ENCODE results near the gene PAWR. TPM values are rescaled to one million over a fixed set of nuclear protein-coding genes. Genes with fewer than 3 reads are reported as not detected.

PAWR gene
- total and polyA plus RNA-seq, 2 donors (not counting 3 experiments of a cell fraction or from before 2014, with no cell fraction given), result 18.3 to 154 TPM

DNA sequence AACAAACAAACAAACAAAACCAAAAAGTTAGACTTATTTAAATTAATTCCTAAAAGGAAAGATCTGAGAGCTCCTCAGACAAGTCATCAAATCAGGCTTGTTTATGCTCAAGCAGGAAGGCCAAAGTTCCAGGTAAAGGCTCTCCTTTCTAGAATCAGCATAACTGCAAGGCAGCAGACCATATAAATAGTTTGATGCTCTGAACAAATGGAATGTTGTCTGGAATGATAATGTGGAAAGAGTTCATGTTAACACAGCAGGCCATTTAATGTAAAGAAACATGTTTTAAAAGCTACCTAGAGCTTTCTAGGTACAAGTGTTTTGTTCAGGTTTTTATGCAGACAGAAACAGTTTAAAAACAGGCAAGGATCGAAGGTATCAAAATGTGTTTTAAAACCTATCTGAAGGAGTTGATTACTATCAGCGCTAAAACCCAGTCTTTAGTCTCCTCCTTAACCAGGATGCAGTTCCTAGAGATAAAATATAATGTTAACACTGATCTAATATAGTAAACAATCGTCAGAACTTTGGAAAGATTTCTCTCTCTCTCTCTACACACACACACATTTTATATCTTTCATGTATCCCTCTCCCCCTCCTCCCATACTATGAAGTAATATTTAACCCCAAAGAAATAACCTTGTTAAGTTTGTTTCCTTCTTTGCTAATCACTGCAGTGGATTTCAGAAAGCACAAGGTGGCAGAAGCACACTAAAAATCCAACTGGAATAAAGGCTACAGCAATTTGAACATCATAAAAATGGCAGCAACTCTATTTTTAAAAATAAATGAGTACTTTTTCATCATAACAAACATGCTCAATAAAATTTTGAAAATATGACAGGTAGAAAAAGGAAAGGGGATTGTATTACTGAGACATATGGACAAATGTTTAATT is 135.5 kb downstream of the PAWR start:
- peak; percentile 37 for FAIRE-seq
- Histone ChIP-seq H4K20me1 (replicated peaks; ENCODE audit: control insufficient read depth, extremely low read depth, insufficient read depth, low read length) (no peaks in the 10 kb centered on the region), H3K79me2 (ENCODE audit: control insufficient read depth, insufficient read depth, low read length) (no peaks in the 10 kb centered on the region), H3K36me3 (ENCODE audit: control insufficient read depth in 2 of 2, extremely low read depth in 1 of 2, insufficient read depth in 2 of 2, low read length in 2 of 2) (peaks cover 3% of the 10 kb centered on the region in 2 experiments), H3K9me1 (replicated peaks; ENCODE audit: control insufficient read depth, extremely low read depth, insufficient read depth, low read length) (no peaks in the 10 kb centered on the region), H2AFZ (ENCODE audit: low read depth, low read length) (no peak overlapping the region), H3K27me3 (ENCODE audit: control insufficient read depth in 2 of 2, insufficient read depth in 2 of 2, low read length in 2 of 2) (no peaks in the 10 kb centered on the region), H3K4me2 (ENCODE audit: insufficient read depth, low read length) (no peak overlapping the region), H3K27ac (ENCODE audit: insufficient read depth, low read depth, low read length) (no peak overlapping the region), H3K4me3 (replicated peaks in 1 of 3; ENCODE audit: insufficient read depth in 1 of 3, low read depth in 1 of 3, low read length in 3 of 3) (no peak overlapping the region), H3K9ac (replicated peaks; ENCODE audit: extremely low read depth, insufficient read depth, low read length) (peak overlapping the region; percentile 3), H3K9me3 (replicated peaks; ENCODE audit: control insufficient read depth, insufficient read depth, low read length) (no peaks in the 10 kb centered on the region), H3K4me1 (ENCODE audit: control insufficient read depth, extremely low read depth, insufficient read depth, low read length) (peaks cover 56% of the 10 kb centered on the region)
- TF ChIP-seq, protein P1, sequence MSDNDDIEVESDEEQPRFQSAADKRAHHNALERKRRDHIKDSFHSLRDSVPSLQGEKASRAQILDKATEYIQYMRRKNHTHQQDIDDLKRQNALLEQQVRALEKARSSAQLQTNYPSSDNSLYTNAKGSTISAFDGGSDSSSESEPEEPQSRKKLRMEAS (IDR thresholded peaks at IDR 0.05; ENCODE audit: insufficient read depth, insufficient read length), result no peak
- TF ChIP-seq, protein P2, sequence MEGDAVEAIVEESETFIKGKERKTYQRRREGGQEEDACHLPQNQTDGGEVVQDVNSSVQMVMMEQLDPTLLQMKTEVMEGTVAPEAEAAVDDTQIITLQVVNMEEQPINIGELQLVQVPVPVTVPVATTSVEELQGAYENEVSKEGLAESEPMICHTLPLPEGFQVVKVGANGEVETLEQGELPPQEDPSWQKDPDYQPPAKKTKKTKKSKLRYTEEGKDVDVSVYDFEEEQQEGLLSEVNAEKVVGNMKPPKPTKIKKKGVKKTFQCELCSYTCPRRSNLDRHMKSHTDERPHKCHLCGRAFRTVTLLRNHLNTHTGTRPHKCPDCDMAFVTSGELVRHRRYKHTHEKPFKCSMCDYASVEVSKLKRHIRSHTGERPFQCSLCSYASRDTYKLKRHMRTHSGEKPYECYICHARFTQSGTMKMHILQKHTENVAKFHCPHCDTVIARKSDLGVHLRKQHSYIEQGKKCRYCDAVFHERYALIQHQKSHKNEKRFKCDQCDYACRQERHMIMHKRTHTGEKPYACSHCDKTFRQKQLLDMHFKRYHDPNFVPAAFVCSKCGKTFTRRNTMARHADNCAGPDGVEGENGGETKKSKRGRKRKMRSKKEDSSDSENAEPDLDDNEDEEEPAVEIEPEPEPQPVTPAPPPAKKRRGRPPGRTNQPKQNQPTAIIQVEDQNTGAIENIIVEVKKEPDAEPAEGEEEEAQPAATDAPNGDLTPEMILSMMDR (IDR thresholded peaks at IDR 0.05; ENCODE audit: extremely low read depth in 1 of 2, insufficient read depth in 1 of 2, low read depth in 1 of 2, low read length in 2 of 2), result peak; percentile 43 to 48
- TF ChIP-seq MYC (IDR thresholded peaks at IDR 0.05; ENCODE audit: low read depth, low read length), result no peak
- peak; percentile 79 for DNase-seq (ENCODE audit: low read depth, low spot score)
- intact Hi-C loops (cut with micrococcal nuclease) (loop anchor here (1.0 to 10.0 kb wide), 5 partner anchors 147 to 716 kb away; no protein-coding TSS in a partner anchor), dilution Hi-C loops (cut with MboI; ENCODE audit: extremely low pct_ligation_motif_present, low sequenced_read_pairs) (no loop called here)
- no TSS peak for BruUV-seq (replicated peaks)
- ChIA-PET POLR2A (no interaction called here), CTCF (interaction anchor here (1.3 to 4.0 kb wide), 3 partner anchors 11 to 638 kb away, joined by 3 to 23 read pairs (median 6); no protein-coding TSS in a partner anchor)

Measured in endothelial cell of umbilical vein (primary cell).